ENCODE measurements around the gene TRMT2A.
"Not testable (repeated sequence)": the region's sequence is repeated elsewhere in the genome, so short reads cannot be mapped to it uniquely, and the experiment has no call there.

Gene TRMT2A

DNA sequence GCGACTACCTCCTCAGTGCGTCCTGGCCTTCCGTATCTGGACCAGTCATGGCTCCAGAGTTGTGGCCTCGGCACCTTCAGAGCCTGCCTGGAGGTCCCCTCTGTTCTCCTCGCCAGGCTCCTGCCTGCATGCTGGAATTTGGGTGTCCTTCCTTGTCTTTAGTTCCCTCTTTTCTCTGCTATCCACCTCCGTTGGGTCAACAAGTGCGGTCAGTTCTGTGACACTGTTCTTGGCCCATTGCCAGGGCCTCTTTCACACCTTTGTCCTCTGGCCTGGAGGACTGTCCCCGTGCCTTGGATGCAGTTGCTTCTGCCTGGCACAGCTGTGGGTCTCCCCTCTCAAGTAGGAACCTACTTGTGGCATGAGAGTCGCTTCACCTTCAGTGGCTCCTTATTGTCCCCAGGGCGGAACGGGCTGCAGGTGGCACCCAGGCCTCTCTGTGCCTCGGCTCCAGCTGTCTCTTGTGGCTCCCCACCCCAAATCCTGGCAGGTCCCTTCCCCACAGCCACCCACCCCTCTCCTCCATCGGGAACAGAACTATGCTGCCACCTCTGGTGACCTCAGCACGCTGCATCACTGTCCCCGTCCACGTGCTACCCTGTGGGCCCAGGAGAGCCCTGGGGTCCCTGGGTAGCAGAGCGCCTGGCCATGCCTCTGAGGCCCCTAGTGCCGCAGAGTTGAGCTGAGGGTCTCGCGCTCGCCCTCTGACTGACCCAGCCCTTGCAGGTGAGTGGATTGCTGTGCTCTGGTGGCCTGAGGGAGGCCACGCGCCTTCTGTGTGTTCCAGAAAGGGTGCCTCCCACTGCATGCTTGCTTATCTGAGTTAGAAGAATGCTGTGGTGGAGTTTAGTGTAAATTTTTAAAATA is 32.2 kb downstream of the TRMT2A start:
- DNase-seq (ENCODE audit: low spot score), result peak; percentile 12

DNA sequence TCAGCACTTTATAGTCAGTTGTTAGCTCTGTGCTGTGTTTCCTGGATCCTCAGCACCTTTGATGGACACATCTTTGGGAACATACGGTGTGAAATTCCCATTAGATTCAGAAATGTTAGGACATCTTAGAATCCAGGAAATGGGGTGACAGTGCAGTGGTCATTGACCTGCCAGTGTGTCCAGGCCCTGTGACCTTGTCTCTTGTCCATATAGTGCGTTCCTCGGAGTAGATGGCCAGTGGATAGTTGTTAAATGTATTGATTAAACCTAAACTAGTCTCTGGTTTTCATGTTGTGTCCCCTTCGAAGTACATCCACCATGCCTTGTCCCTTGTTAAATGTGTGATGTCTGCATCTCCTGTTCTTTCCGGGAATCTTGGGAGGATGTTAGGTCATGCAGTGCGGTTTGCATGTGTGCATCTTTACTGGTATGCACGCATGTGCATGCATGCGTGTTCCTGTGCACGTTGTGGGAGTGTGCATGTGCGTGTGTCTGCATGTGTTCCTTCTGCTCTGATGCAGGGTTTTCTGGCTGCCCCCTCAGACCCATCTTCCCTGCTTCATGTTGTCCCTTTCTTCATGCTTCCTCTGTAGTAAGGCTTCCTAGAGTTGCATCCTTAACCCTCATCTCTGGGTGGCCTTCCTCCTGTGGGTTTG is 33.0 kb downstream of the TRMT2A start:
- DNase-seq (ENCODE audit: low spot score), result no peak

- no peak for DNase-seq (ENCODE audit: low spot score)
These were observed 33.7 kb downstream of the TRMT2A start for GRCh38 chr22:20083157-20083890.

GRCh38 chr22:20080776-20081654 is 36.0 kb downstream of the TRMT2A start:
- peak; percentile 4 for DNase-seq (ENCODE audit: low spot score)

DNA sequence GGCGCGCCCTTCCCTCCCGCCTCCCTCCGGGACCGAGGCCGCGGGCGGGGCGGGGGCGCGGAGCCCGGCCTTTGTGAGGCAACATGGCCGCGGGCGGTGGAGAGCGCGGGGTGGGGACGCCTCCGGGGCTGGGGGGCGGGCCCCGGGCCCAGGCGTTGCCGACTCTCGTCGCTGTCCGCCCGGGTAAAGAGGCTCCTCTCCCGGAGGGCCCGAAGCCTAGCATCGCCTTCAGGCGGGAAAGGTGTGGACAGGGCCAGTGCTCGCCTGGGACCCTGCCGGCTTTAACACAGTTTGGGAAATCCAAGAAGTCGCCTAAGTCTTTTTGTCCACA is 36.6 kb downstream of the TRMT2A start:
- peak; percentile 58 for DNase-seq (ENCODE audit: low spot score)

- peak; percentile 60 for DNase-seq (ENCODE audit: low spot score)
These were observed 37.1 kb downstream of the TRMT2A start, which contains the start of gene DGCR8 for GRCh38 chr22:20079745-20080444. DGCR8 (plus strand) TSS chr22:20080241; CDS start chr22:20085964, 5,723 bp downstream.

GRCh38 chr22:20076627-20077172 is 40.3 kb downstream of the TRMT2A start:
- no peak for DNase-seq (ENCODE audit: low spot score)

DNA sequence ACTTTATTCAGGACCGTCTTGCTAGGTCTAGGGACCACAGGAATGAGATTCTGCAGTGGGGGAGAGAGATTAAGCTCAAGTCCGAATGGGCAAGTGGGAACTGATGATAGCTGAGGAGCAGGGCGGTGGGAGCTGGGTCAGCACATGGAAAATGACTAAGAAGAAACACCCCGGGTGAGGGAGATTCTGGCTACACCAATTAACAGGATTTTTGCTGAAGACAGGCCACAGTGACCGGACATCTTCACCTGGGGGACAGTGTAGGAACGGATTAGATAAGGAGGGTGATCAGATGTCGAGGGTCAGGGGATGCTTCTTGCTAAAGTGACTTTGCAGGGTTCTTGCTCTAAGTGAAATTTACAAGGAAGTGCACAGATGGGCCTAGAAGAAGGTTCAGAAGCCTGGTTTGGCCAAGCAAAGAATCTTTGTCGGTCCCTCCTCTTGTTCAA is 45.5 kb downstream of the TRMT2A start:
- no peak for DNase-seq (ENCODE audit: low spot score)

DNA sequence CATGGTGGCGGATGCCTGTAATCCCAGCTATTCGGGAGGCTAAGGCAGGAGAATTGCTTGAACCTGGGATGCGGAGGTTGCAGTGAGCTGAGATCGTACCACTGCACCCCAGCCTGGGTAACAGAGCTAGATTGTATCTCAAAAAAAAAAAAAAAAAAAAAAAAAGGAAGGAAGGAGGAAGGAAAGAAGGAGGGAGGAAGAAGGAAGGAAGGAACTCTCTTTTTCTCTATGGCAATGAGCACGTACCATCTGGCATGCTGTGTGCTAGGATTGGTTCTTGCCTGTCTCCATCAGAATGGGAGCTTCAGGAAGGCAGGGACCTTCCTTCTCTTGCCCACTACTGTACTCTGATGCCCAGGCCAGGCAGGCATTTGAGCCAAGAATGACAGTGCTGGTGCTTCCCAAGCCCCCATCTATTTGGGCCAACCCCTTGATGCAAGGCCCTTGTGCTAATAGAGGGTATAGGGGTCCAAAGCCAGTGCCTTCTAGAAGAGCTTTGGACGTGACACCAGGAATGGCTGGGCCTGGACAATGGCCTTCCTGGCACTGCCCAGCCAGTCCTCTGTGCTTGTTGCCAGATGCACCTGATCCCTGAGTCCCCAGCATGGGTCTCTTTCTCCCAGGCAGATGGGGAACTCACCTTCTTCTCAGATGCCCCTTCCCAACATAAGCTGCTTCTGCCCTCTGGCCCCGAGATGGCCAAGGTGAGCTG is 47.5 kb downstream of the TRMT2A start:
- DNase-seq (ENCODE audit: low spot score), result no peak

- no peak for DNase-seq (ENCODE audit: low spot score)
These were observed 48.4 kb downstream of the TRMT2A start for GRCh38 chr22:20068640-20069039.

DNA sequence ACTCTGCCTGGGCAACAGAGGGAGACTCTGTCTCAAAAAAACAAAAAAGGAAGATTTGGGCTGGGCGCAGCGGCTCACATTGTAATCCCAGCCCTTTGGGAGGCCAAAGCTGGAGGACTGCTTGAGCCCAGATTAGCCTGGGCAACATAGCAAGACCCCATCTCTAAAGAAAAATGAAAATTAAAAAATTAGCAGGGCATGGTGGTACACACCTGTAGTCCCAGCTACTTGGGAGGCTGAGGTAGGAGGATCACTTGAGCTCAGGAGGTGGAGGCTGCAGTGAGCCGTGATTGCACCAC is 49.7 kb downstream of the TRMT2A start:
- DNase-seq (ENCODE audit: low spot score), result not testable (repeated sequence)

- DNase-seq (ENCODE audit: low spot score), result no peak
These were observed 50.2 kb downstream of the TRMT2A start for GRCh38 chr22:20066617-20067383.

DNA sequence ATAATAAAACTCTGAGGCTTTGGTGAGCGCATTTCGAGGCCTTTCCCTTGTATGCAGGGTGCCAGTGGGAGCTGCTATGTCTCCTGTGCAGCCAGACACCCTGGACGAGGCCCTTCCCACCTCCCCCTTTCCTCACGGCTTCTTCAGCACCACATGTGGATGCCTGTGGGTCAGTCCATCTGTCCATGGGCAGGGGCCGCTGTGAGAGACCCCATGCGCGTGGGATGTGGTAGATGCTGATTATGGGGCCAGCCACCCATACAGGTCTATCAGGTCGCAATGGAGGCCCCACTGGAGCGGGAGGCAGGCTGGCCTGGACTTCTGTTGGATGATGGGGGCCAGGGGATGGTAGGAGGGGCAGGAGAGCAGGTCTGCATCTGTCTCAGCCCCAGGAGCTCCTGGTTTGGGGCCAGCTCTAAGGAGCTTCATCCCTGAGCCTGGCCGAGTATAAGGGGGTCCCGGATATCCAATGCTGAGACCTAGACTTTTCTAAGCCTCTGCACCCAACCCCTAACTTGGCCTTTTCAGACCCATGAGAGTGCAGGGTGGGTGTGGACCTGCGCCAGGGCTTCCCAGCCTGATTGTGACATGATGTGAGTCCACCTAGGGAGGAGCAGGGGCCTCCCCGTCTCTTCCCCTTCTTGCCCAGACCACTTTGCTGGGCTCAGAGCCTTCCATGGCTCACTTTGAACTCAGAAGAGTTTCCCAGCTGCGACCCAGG is 51.0 kb downstream of the TRMT2A start:
- DNase-seq (ENCODE audit: low spot score), result no peak

GRCh38 chr22:20064545-20065262 is 52.3 kb downstream of the TRMT2A start:
- DNase-seq (ENCODE audit: low spot score), result no peak

DNA sequence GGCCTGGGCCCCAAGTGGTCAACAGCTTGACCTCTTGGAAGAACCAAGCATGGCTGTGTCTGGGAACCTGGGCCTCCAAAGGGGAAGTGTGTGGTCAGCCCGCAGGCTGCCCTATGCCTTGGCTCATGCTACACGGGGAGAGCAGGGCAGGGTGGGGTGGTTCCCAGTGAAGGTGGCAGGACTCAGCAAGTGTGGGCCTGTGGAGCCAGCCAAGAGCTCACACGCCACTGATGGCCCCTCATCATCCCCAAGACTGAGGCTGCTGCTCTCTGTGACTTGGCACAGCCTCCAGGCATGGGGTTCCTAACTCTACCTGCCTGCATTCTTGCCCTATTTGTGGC is 52.9 kb downstream of the TRMT2A start:
- no peak for DNase-seq (ENCODE audit: low spot score)

GRCh38 chr22:20063271-20064139 is 53.5 kb downstream of the TRMT2A start:
- DNase-seq (ENCODE audit: low spot score), result no peak

- no peak for DNase-seq (ENCODE audit: low spot score)
These were observed 54.3 kb downstream of the TRMT2A start for GRCh38 chr22:20062766-20063083.

Measured in CD4-positive, alpha-beta T cell treated with Interleukin-2 at 100 ng/mL for 4 hours (primary cell).